Neural progenitor cell (in vitro differentiated cells): Measurements from ENCODE around the gene DGCR6L. TPM values are rescaled to one million over a fixed set of nuclear protein-coding genes. Genes with fewer than 3 reads are reported as not detected.
"Not testable (repeated sequence)": the region's sequence is repeated elsewhere in the genome, so short reads cannot be mapped to it uniquely, and the experiment has no call there.

Experiments used
- DNase-seq: peaks from one replicate; pipeline ENCODE4 v3.0.0-alpha.2; 2016; ENCODE audit warnings: low spot score
- H2AFZ ChIP-seq: fragments of 200-600 bp; sonication (generic); replicated peaks from 2 replicates; pipeline ENCODE4 v1.6.1; 2016; ENCODE audit warnings: antibody characterized with exemption
- H3F3A ChIP-seq: fragments of 200-600 bp; sonication (generic); 2 replicates; pipeline ENCODE4 v1.6.1; 2016; ENCODE audit warnings: antibody characterized with exemption, low read depth
- H3K27ac ChIP-seq: fragments of 200-600 bp; sonication (generic); 2 replicates; pipeline ENCODE4 v1.5.1; 2016; ENCODE audit warnings: mild to moderate bottlenecking
- H3K27me3 ChIP-seq: fragments of 200-600 bp; sonication (generic); 2 replicates; pipeline ENCODE4 v1.6.1; 2016; ENCODE audit warnings: mild to moderate bottlenecking, moderate library complexity
- H3K36me3 ChIP-seq: fragments of 200-600 bp; sonication (generic); 2 replicates; pipeline ENCODE4 v1.5.1; 2016
- H3K4me1 ChIP-seq: fragments of 200-600 bp; sonication (generic); 2 replicates; pipeline ENCODE4 v1.6.1; 2016; ENCODE audit warnings: mixed run types
- H3K4me2 ChIP-seq: fragments of 200-600 bp; sonication (generic); 2 replicates; pipeline ENCODE4 v1.6.1; 2016
- H3K4me3 ChIP-seq: fragments of 200-600 bp; sonication (generic); 2 replicates; pipeline ENCODE4 v1.5.1; 2016
- H3K79me2 ChIP-seq: fragments of 200-600 bp; sonication (generic); 2 replicates; pipeline ENCODE4 v1.6.1; 2016; ENCODE audit warnings: low read depth
- H3K9ac ChIP-seq: fragments of 200-600 bp; sonication (generic); 2 replicates; pipeline ENCODE4 v1.6.1; 2016
- H3K9me3 ChIP-seq: fragments of 200-600 bp; sonication (generic); 2 replicates; pipeline ENCODE4 v1.5.1; 2016; ENCODE audit warnings: low read depth
- H4K20me1 ChIP-seq: fragments of 200-600 bp; sonication (generic); 2 replicates; pipeline ENCODE4 v1.6.1; 2016; ENCODE audit warnings: low read depth
- H3K27ac Mint-ChIP-seq: 3 replicates; pipeline ENCODE4 v1.8.0; 2021; ENCODE audit warnings: mixed read lengths
- H3K27me3 Mint-ChIP-seq: 2 replicates; pipeline ENCODE4 v1.8.0; 2022; ENCODE audit warnings: low read depth, mild to moderate bottlenecking, inconsistent platforms, moderate library complexity, mixed read lengths; ENCODE audit not compliant: insufficient read depth
- H3K36me3 Mint-ChIP-seq: 3 replicates; pipeline ENCODE4 v1.8.0; 2021; ENCODE audit warnings: mixed read lengths
- H3K4me1 Mint-ChIP-seq: 3 replicates; pipeline ENCODE4 v1.8.0; 2021; ENCODE audit warnings: mixed read lengths
- H3K4me3 Mint-ChIP-seq: 3 replicates; pipeline ENCODE4 v1.8.0; 2021; ENCODE audit warnings: mild to moderate bottlenecking, moderate library complexity, mixed read lengths
- H3K9me3 Mint-ChIP-seq: 3 replicates; pipeline ENCODE4 v1.8.0; 2020; ENCODE audit warnings: mixed read lengths
- CTCF ChIP-seq: fragments of 200-600 bp; sonication (generic); IDR thresholded peaks from 2 replicates; pipeline ENCODE4 v1.5.1; 2017; ENCODE audit warnings: antibody characterized with exemption, mild to moderate bottlenecking
- EZH2 ChIP-seq: fragments of 200-600 bp; sonication (generic); IDR thresholded peaks from 2 replicates; pipeline ENCODE4 v1.6.1; 2017; ENCODE audit warnings: antibody characterized with exemption, mild to moderate bottlenecking, moderate library complexity
- EZH2phosphoT487 ChIP-seq: fragments of 200-600 bp; sonication (generic); IDR thresholded peaks from 2 replicates; pipeline ENCODE4 v1.6.1; 2017; ENCODE audit warnings: antibody characterized with exemption
- total RNA-seq: library from RNA; depleted of rRNA; stranded (reverse); fragments of >200 nt; gene quantifications from 2 replicates; pipeline ENCODE4 v1.2.3, GENCODE V29; 2015; ENCODE audit warnings: low replicate concordance

The DGCR6L gene
- total RNA-seq, 1 donor from 2014 or later: 22.3 TPM

GRCh38 chr22:20304646-20305045 is 15.2 kb downstream of the DGCR6L start:
- no peak overlapping the region for H3K4me2 ChIP-seq
- H4K20me1 ChIP-seq: no peaks in the 10 kb centered on the region
- peaks cover 33% of the 10 kb centered on the region for H3K27me3 ChIP-seq
- Mint-ChIP-seq H3K4me3 (no peak overlapping the region), H3K9me3 (no peaks in the 10 kb centered on the region), H3K36me3 (no peaks in the 10 kb centered on the region), H3K27me3 (peaks cover 21% of the 10 kb centered on the region), H3K4me1 (peaks cover 9% of the 10 kb centered on the region), H3K27ac (no peak overlapping the region)
- no peaks in the 10 kb centered on the region for H3F3A ChIP-seq
- TF ChIP-seq EZH2 (no peak), EZH2phosphoT487 (no peak), CTCF (no peak)
- H2AFZ ChIP-seq: no peak overlapping the region
- H3K4me1 ChIP-seq: no peaks in the 10 kb centered on the region
- DNase-seq: no peak
- no peaks in the 10 kb centered on the region for H3K9me3 ChIP-seq
- H3K36me3 ChIP-seq: no peaks in the 10 kb centered on the region
- H3K27ac ChIP-seq: no peak overlapping the region
- no peaks in the 10 kb centered on the region for H3K79me2 ChIP-seq
- no peak overlapping the region for H3K9ac ChIP-seq
- H3K4me3 ChIP-seq: no peak overlapping the region

GRCh38 chr22:20303229-20303534 is 16.7 kb downstream of the DGCR6L start:
- H2AFZ ChIP-seq, H3K4me3 ChIP-seq, H3K27ac Mint-ChIP-seq, DNase-seq, H3K27ac ChIP-seq, H3K36me3 ChIP-seq, H3K9ac ChIP-seq, H3K79me2 ChIP-seq, H3K9me3 ChIP-seq, H3K9me3 Mint-ChIP-seq, H3K4me1 ChIP-seq, H3K36me3 Mint-ChIP-seq, H3K4me3 Mint-ChIP-seq, H3F3A ChIP-seq, H3K4me2 ChIP-seq, H3K4me1 Mint-ChIP-seq, H4K20me1 ChIP-seq: not testable (repeated sequence)
- H3K27me3 ChIP-seq: peaks cover 48% of the 10 kb centered on the region
- H3K27me3 Mint-ChIP-seq: peaks cover 24% of the 10 kb centered on the region

DNA sequence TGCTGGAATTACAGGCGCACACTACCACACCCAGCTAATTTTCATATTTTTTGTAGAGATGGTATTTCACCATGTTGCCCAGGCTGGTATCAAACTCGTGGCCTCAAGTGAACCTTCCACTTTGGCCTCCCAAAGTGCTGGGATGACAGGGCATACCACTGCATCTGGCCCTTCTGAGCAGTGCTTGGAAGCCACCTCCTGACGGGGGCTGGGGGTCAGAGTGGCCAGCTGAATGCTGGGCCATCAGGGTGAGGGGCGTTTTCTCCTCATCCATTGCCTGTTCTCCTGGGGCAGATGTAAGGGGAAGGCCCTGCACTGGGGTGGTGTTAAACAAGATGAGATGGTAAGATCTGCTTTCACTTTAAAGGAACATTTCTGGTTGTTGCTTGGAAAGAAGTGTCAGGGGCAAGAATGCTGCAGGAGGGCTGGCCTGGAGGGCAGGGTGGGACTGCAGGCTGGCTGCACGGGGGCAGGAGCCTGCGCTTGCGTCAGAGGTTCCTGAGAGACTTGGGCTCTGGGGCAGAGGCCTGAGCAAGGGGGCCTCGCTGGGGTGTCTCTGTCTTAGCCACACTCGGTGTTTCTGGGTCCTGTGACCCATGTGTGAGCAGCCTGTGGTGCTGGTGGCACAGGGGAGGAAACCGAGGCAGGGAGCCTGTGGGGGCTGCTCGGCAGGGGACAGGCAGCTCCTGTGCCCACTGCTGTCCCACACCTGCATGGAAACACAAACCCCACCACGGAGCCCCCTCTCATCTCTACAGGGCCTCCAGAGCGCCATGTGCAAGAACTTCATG is 17.2 kb downstream of the DGCR6L start:
- H2AFZ ChIP-seq: no peak overlapping the region
- H4K20me1 ChIP-seq: no peaks in the 10 kb centered on the region
- no peaks in the 10 kb centered on the region for H3K79me2 ChIP-seq
- no peak overlapping the region for H3K27ac ChIP-seq
- H3K4me1 ChIP-seq: no peaks in the 10 kb centered on the region
- Mint-ChIP-seq H3K36me3 (no peaks in the 10 kb centered on the region), H3K4me3 (no peak overlapping the region), H3K9me3 (no peaks in the 10 kb centered on the region), H3K4me1 (peaks cover 9% of the 10 kb centered on the region), H3K27ac (no peak overlapping the region), H3K27me3 (peaks cover 28% of the 10 kb centered on the region)
- H3F3A ChIP-seq: peaks cover 10% of the 10 kb centered on the region
- H3K9ac ChIP-seq: no peak overlapping the region
- H3K27me3 ChIP-seq: peaks cover 53% of the 10 kb centered on the region
- no peaks in the 10 kb centered on the region for H3K9me3 ChIP-seq
- DNase-seq: no peak
- H3K4me3 ChIP-seq: no peak overlapping the region
- no peaks in the 10 kb centered on the region for H3K36me3 ChIP-seq
- no peak overlapping the region for H3K4me2 ChIP-seq
- TF ChIP-seq EZH2 (no peak), CTCF (no peak), EZH2phosphoT487 (no peak)

GRCh38 chr22:20299746-20300136 is 20.1 kb downstream of the DGCR6L start:
- Mint-ChIP-seq H3K4me3 (peak overlapping the region; percentile 83), H3K27me3 (peaks cover 38% of the 10 kb centered on the region)

More at GRCh38 chr22:20299746-20300136, 20.1 kb downstream of the DGCR6L start:
- H3K4me3 ChIP-seq: peak overlapping the region; percentile 50
- H3K79me2 ChIP-seq: no peaks in the 10 kb centered on the region
- DNase-seq: no peak
- H3K9me3 ChIP-seq: no peaks in the 10 kb centered on the region
- H3K9ac ChIP-seq: no peak overlapping the region
- H3K4me1 Mint-ChIP-seq: peaks cover 9% of the 10 kb centered on the region
- no peaks in the 10 kb centered on the region for H3K36me3 ChIP-seq
- H2AFZ ChIP-seq: peak overlapping the region; percentile 77
- H4K20me1 ChIP-seq: no peaks in the 10 kb centered on the region
- no peaks in the 10 kb centered on the region for H3K36me3 Mint-ChIP-seq
- peaks cover 78% of the 10 kb centered on the region for H3K27me3 ChIP-seq
- H3K27ac Mint-ChIP-seq: no peak overlapping the region
- no peaks in the 10 kb centered on the region for H3K4me1 ChIP-seq
- H3K4me2 ChIP-seq: peak overlapping the region; percentile 81
- H3F3A ChIP-seq: peaks cover 11% of the 10 kb centered on the region
- TF ChIP-seq CTCF (no peak), EZH2 (peak; percentile 64), EZH2phosphoT487 (no peak)
- H3K27ac ChIP-seq: no peak overlapping the region
- no peaks in the 10 kb centered on the region for H3K9me3 Mint-ChIP-seq
